Measurements from ENCODE around the gene CBFA2T3.
A peak's percentile ranks its signal among the peaks of the same experiment; 100 is the strongest.

Gene CBFA2T3

DNA sequence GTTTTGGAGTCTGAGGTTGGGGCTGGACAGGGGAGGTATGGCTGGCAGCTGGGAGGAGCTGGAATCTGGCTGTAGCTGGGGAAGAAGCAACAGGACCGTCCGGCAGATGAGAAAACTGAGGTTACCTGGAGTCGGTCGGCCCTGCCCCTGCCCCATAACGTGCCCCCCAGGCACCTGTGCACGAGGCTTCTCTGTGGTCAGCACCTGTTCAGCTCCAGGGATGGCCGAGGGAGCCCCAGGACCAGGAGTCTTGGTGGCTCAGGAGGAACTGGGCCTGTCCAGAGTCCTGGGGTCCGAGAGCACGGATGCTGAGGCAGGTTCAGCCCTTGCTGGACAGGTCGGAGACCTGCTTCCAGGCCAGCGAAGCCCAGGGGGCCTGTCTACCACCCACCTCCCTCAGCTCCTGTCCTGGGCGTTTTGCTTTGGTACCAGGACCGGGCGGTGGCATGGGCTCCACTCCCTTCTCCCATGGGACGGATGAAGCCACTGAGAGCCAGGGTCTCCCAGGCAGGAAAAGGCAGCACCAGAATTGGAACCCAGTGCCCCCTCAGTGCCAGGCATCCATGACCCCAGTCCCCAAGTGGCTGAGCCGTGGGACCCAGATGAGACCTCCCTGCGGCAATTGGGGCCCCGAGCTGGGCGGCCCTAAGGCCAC is 17.1 kb upstream of the CBFA2T3 start:
- H3K27ac Mint-ChIP-seq = no peak overlapping the region
- no peak overlapping the region for H3K4me3 Mint-ChIP-seq
- H3K27me3 Mint-ChIP-seq (ENCODE audit: low read depth, poor library complexity) = peaks cover 35% of the 10 kb centered on the region
- H3K4me1 Mint-ChIP-seq = peaks cover 6% of the 10 kb centered on the region
- peaks cover 24% of the 10 kb centered on the region for H3K9me3 Mint-ChIP-seq
- no peak for TF ChIP-seq CTCF (IDR thresholded peaks at IDR 0.05)
- H3K36me3 Mint-ChIP-seq (ENCODE audit: low read depth) = peaks cover 8% of the 10 kb centered on the region
- DNase-seq = no peak

- Mint-ChIP-seq H3K9me3 (peaks cover 16% of the 10 kb centered on the region), H3K4me1 (peaks cover 6% of the 10 kb centered on the region), H3K4me3 (no peak overlapping the region), H3K36me3 (ENCODE audit: low read depth) (peaks cover 5% of the 10 kb centered on the region), H3K27me3 (ENCODE audit: low read depth, poor library complexity) (peaks cover 36% of the 10 kb centered on the region), H3K27ac (no peak overlapping the region)
- TF ChIP-seq CTCF (IDR thresholded peaks at IDR 0.05) = no peak
- DNase-seq = no peak
Measured at GRCh38 chr16:88993166-88993761, 16.3 kb upstream of the CBFA2T3 start.

DNA sequence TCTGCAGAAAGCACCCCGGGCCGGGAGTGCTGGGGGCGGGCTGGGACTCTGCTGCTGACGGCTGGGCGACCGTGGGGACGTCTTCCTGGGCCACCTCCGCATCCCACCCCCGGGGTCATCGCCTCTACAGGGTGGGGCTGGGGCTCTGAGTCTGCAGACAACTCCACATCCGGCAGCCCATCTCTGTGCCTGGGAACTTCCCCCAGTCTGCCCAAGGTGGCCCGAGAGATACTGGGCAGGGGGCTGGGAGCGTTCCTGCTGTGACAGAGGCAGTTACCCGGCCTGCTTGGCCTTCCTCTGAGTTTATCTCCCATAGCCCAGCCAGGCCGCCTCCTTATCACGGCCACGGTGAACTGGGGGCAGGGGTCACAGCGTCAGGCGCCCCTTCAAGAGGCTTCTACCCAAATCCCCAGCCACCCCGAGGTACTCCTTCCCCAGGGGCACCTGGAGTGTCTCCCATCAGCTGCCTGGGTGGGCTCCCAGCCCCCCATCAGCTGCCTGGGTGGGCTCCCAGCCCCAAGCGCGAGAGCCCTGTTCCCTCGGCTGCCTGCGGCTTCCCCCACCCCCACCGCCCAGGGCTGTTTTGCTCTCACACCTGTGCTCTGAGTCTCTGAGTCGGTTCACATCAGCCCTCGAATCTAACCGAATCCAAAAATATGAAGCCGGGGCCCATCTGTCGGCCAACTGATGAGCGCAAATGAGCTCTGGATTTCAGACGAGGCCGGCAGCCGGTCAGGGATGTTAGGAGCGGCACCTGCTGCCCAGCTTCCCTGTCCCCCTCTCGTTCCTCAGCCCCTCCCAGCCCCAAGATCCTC is 15.6 kb upstream of the CBFA2T3 start:
- H3K9me3 Mint-ChIP-seq = peaks cover 9% of the 10 kb centered on the region
- DNase-seq = no peak
- H3K27me3 Mint-ChIP-seq (ENCODE audit: low read depth, poor library complexity) = peaks cover 36% of the 10 kb centered on the region
- peaks cover 6% of the 10 kb centered on the region for H3K4me1 Mint-ChIP-seq
- peaks cover 3% of the 10 kb centered on the region for H3K36me3 Mint-ChIP-seq (ENCODE audit: low read depth)
- H3K27ac Mint-ChIP-seq = no peak overlapping the region
- no peak overlapping the region for H3K4me3 Mint-ChIP-seq
- no peak for TF ChIP-seq CTCF (IDR thresholded peaks at IDR 0.05)

DNA sequence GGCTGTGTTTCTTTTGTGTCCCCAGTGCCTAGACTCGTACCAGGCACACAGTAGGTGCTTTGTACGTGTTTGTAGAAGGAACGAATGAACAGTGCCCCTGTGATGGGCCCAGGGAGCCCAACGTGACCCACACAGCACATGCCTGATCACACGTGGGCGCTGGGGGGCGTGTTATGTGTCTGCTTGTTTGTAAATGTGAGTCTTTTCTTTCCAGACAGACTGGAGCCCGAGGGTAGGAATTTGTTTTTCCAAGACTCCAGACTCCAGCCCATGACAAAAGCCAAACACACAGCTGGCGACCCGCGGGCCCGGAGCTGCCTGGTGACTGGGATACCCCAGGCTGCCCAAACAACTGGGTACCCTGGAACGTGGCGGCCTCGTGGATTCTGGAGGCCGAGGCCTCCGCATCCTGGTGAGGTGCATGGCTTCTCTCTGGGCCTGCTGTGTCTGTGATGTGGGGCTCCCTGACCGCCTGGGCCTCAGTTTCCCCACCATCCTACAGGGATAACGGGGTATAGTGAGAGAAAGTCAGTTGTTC is 14.9 kb upstream of the CBFA2T3 start:
- no peak for DNase-seq
- Mint-ChIP-seq H3K4me3 (no peak overlapping the region), H3K27ac (no peak overlapping the region), H3K9me3 (peaks cover 2% of the 10 kb centered on the region), H3K27me3 (ENCODE audit: low read depth, poor library complexity) (peaks cover 30% of the 10 kb centered on the region), H3K4me1 (peaks cover 10% of the 10 kb centered on the region), H3K36me3 (ENCODE audit: low read depth) (no peaks in the 10 kb centered on the region)
- TF ChIP-seq CTCF (IDR thresholded peaks at IDR 0.05) = no peak

GRCh38 chr16:88989852-88990547 is 13.0 kb upstream of the CBFA2T3 start:
- Mint-ChIP-seq H3K9me3 (no peaks in the 10 kb centered on the region), H3K4me1 (peaks cover 7% of the 10 kb centered on the region), H3K4me3 (no peak overlapping the region)

More at GRCh38 chr16:88989852-88990547, 13.0 kb upstream of the CBFA2T3 start:
- no peak for TF ChIP-seq CTCF (IDR thresholded peaks at IDR 0.05)
- H3K36me3 Mint-ChIP-seq (ENCODE audit: low read depth) = no peaks in the 10 kb centered on the region
- H3K27me3 Mint-ChIP-seq (ENCODE audit: low read depth, poor library complexity) = peaks cover 28% of the 10 kb centered on the region
- no peak for DNase-seq
- H3K27ac Mint-ChIP-seq = peak overlapping the region; percentile 80

Data from nephron progenitor cell (in vitro differentiated cells).